Measurements from ENCODE around the gene HDDC2. TPM values are rescaled to one million over a fixed set of nuclear protein-coding genes. Genes with fewer than 3 reads are reported as not detected.
A peak's percentile ranks its signal among the peaks of the same experiment; 100 is the strongest.

HDDC2 gene
- total RNA-seq, 1 donor: 70.0 TPM

- H3K4me3 ChIP-seq (ENCODE audit: low read depth, low read length): no peak overlapping the region
- TF ChIP-seq CTCF (IDR thresholded peaks at IDR 0.05; ENCODE audit: insufficient read depth, low read depth, low read length): no peak
- DNase-seq (ENCODE audit: low read depth): no peak
Observed at GRCh38 chr6:125299257-125299656, 2.5 kb downstream of the HDDC2 start.

- no peak overlapping the region for H3K4me3 ChIP-seq (ENCODE audit: low read depth, low read length)
- no peak for DNase-seq (ENCODE audit: low read depth)
- TF ChIP-seq CTCF (IDR thresholded peaks at IDR 0.05; ENCODE audit: insufficient read depth, low read depth, low read length): no peak
Observed at GRCh38 chr6:125296471-125296870, 5.3 kb downstream of the HDDC2 start.

- TF ChIP-seq CTCF (IDR thresholded peaks at IDR 0.05; ENCODE audit: insufficient read depth, low read depth, low read length): no peak
- no peak for DNase-seq (ENCODE audit: low read depth)
- no peak overlapping the region for H3K4me3 ChIP-seq (ENCODE audit: low read depth, low read length)
Observed at GRCh38 chr6:125294925-125295324, 6.8 kb downstream of the HDDC2 start.

GRCh38 chr6:125294036-125294435 is 7.7 kb downstream of the HDDC2 start:
- no peak for TF ChIP-seq CTCF (IDR thresholded peaks at IDR 0.05; ENCODE audit: insufficient read depth, low read depth, low read length)
- no peak for DNase-seq (ENCODE audit: low read depth)
- no peak overlapping the region for H3K4me3 ChIP-seq (ENCODE audit: low read depth, low read length)

- TF ChIP-seq CTCF (IDR thresholded peaks at IDR 0.05; ENCODE audit: insufficient read depth, low read depth, low read length): no peak
- DNase-seq (ENCODE audit: low read depth): no peak
- H3K4me3 ChIP-seq (ENCODE audit: low read depth, low read length): no peak overlapping the region
Observed at GRCh38 chr6:125293587-125293986, 8.2 kb downstream of the HDDC2 start.

GRCh38 chr6:125287718-125288117 is 14.0 kb downstream of the HDDC2 start:
- no peak for DNase-seq (ENCODE audit: low read depth)
- no peak for TF ChIP-seq CTCF (IDR thresholded peaks at IDR 0.05; ENCODE audit: insufficient read depth, low read depth, low read length)
- H3K4me3 ChIP-seq (ENCODE audit: low read depth, low read length): no peak overlapping the region

- peak; percentile 49 for DNase-seq (ENCODE audit: low read depth)
- TF ChIP-seq CTCF (IDR thresholded peaks at IDR 0.05; ENCODE audit: insufficient read depth, low read depth, low read length): no peak
- H3K4me3 ChIP-seq (ENCODE audit: low read depth, low read length): no peak overlapping the region
Observed at GRCh38 chr6:125285936-125286335, 15.8 kb downstream of the HDDC2 start.
